Measurements from ENCODE around the gene BATF3. TPM values are rescaled to one million over a fixed set of nuclear protein-coding genes. Genes with fewer than 3 reads are reported as not detected.

The BATF3 gene
- total RNA-seq, 3 donors from 2014 or later: 1.0 to 7.5 (median 1.9) TPM

GRCh38 chr1:212638492-212639151, 61.0 kb downstream of the BATF3 start:
- DNase-seq (ENCODE audit: low spot score in 2 of 2): no peak
- H3K4me1 ChIP-seq: no peaks in the 10 kb centered on the region
- peak overlapping the region in 1 of 3 donors; percentile 48 for H3K4me3 ChIP-seq
- H3K9me3 ChIP-seq: no peaks in the 10 kb centered on the region
- H3K27ac ChIP-seq: peak overlapping the region in 1 of 2 donors; percentile 87
- no peak for TF ChIP-seq CTCF (IDR thresholded peaks at IDR 0.05)
- no peak for TF ChIP-seq POLR2AphosphoS5 (IDR thresholded peaks at IDR 0.05)
- no peak for TF ChIP-seq POLR2A (IDR thresholded peaks at IDR 0.05)
- no peaks in the 10 kb centered on the region for H3K27me3 ChIP-seq
- H3K36me3 ChIP-seq: no peaks in the 10 kb centered on the region
- intact Hi-C loops (cut with DNase I; ENCODE audit: low total_unique reads): no loop called here

GRCh38 chr1:212637902-212638301, 61.7 kb downstream of the BATF3 start:
- Histone ChIP-seq H3K9me3 (no peaks in the 10 kb centered on the region), H3K4me1 (no peaks in the 10 kb centered on the region), H3K36me3 (no peaks in the 10 kb centered on the region), H3K4me3 (peak overlapping the region in 2 of 3 donors; percentile 18 to 48), H3K27me3 (no peaks in the 10 kb centered on the region), H3K27ac (peak overlapping the region in 1 of 2 donors; percentile 87)
- intact Hi-C loops (cut with DNase I; ENCODE audit: low total_unique reads): no loop called here
- DNase-seq (ENCODE audit: low spot score in 2 of 2): no peak
- TF ChIP-seq CTCF (IDR thresholded peaks at IDR 0.05) (no peak), POLR2AphosphoS5 (IDR thresholded peaks at IDR 0.05) (no peak), POLR2A (IDR thresholded peaks at IDR 0.05) (no peak)

Other genes with a start within 250 kb of the BATF3 start
- gene ATF3, start 91.1 kb downstream of the BATF3 start, total RNA-seq: 10 to 100 TPM in 2 of 3 donors, 1 to 10 TPM in 1; 6.7 to 90.9 (median 26.9) TPM
- 10 to 100 TPM; 28.5 to 47.5 (median 44.6) TPM for gene NSL1, start 91.9 kb upstream of the BATF3 start, total RNA-seq
- 10 to 100 TPM in 2 of 3 donors, 1 to 10 TPM in 1; 9.2 to 28.6 (median 15.5) TPM for gene TATDN3, start 92.1 kb upstream of the BATF3 start, total RNA-seq
- not detected for gene SPATA45, start 147.8 kb upstream of the BATF3 start, total RNA-seq
- 1 to 10 TPM; 4.0 to 7.9 (median 6.1) TPM for gene FLVCR1, start 158.4 kb upstream of the BATF3 start, total RNA-seq

Measured in breast epithelium (tissue), 4 donors.